NCI-H524 (cell line): Measurements from ENCODE around the gene GNAS-AS1.
A peak's percentile ranks its signal among the peaks of the same experiment; 100 is the strongest.
"Not testable (repeated sequence)": the region's sequence is repeated elsewhere in the genome, so short reads cannot be mapped to it uniquely, and the experiment has no call there.

ENCODE experiments used
- DNase-seq, 2 experiments: peaks; one replicate each; lab custom pipeline; 2025; lab: John Stamatoyannopoulos, UW

The GNAS-AS1 gene

DNA sequence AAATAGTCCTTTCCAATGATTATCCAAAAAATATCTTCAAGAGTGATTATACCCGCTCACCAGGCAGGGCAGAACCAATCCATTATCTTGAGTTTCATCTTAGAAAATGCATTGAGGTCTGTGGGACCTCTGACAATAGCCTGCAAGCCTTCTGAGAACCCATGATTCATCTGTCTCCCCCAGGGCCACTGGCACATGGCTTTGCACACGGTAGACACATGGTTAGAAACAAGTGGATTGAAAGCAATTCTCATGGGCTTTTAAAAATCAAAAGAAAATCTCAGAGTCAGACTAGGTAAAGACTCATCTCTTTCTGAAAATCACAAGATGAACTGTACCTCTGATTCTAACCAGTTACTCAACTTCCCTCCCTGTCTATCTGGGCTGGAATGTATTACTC lies 15.5 kb downstream of the GNAS-AS1 start:
- no peak for DNase-seq

DNA sequence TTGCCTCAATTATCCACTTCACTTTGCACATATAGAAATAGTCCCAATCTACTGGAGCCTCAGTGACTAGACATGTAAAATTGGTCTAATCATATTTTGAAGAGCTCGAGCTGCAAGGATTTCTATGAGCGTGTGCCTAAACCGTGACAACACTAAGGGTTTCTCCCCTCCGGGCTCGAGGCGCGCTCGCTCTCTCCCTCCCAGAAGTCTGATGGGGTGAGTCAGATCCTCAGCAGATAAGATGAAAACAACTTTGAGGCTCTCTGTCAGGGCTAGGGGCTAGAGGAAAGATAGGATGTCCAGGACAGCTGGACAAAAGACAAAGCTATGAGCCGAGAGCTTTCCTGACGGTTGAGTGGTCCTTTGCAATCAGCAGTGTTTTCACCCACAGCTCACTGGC lies 16.8 kb downstream of the GNAS-AS1 start:
- no peak for DNase-seq

DNA sequence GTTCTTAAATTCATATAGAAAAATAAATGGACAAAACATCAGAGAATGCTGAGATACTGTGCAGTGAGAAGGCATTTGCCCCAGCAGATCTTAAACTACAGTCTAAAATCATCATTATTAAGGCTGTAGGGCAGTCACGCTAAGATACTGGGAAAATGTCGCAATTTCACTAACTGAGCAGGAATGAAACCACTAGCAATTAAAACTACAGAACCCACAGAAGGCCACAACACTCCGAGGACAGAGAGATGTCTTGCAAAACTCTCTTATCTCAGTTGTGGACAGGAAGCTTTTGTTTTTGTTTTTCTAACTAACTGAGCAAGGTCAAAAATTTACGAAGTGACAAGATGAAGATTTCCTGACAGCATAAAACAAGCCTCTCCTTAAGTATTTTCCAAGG lies 18.2 kb downstream of the GNAS-AS1 start:
- DNase-seq, result no peak

DNA sequence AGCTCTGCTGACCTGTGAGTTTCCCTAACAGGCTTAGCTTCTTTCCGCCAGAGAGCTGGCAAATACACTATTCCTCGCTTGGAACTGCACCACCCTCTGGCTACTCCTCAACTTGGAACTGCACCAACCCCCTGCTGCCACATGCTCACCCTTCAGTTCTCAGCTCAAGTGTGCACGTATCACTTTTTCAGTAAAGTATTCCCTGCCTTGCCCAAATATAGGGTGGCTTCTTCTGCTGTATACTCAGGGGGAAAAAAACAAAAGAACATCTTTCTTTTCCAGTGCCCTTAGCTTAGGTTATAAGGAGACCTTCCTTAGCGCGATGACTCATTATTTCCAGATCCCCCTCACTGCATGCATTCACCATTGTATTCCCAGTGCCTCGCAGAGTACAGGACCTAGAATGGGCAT lies 21.2 kb downstream of the GNAS-AS1 start:
- DNase-seq, result peak in 1 of 2 experiments; percentile 4

DNA sequence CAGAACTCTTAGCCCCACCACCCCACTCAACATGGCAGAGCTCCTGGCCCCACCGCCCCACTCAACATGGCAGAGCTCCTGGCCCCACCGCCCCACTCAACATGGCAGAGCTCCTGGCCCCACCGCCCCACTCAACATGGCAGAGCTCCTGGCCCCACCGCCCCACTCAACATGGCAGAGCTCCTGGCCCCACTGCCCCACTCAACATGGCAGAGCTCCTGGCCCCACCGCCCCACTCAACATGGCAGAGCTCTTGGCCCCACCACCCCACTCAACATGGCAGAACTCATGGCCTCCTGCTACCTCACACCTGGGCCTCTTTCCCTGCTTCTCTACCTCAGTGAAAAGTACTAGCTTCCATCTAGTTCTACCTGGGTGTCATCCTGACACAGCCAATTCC lies 21.9 kb downstream of the GNAS-AS1 start:
- DNase-seq, result not testable (repeated sequence)

DNA sequence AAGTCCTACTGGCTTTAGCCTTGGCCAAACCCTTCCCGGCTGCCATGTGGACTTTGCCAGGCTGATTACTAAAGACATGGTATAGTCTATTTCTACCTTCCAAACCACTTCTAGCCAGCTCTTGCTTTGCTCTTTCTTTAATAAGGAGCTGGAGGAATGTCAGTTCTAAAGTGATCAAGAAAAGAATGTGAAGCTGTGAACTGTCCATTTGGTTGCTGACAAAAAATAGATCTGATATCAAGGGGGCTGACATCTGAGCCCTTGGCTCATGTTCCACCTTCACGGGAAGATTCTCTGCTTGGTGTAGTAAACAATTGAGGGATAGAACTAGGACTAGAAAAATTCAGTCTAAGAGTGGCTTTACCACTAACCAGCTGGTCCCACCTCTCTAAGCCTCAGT lies 22.6 kb downstream of the GNAS-AS1 start:
- no peak for DNase-seq

DNA sequence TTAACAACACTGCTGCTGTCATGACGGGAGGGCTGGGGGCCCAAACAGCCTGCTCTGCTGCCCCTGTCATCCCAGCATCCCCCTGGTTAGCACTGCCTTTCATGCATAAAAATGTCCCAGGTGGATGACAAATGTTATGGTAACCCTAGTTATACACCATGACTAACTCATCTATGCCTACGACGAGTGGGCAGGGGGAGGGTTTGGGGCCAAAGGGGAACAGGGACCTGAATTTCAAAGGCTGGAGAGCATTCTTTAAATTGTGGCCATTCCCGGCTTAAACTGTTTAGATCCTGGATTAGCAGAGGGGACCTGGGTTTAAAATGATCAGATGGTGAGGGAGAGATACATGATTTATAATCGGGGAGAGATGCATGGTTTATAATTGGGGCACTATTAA lies 24.4 kb downstream of the GNAS-AS1 start:
- DNase-seq, result no peak

DNA sequence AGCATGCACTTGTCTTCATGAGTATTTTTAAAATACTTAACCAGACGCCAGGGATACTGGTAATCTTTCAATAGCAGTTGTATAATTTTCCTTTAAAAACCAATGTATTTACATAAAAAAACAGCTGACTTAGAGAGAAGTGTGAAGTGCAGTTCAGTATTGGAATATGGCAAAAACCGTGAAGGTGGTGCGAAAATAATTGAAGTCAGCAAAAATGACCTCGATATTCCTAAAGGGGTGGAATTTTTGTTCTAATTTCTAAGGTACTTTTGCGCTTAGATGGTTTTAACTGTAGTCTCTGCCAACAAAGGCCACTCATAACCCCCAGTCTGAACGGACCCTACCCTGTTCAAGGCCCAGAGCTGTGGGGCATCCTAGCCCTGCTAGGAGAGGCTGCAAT lies 25.3 kb downstream of the GNAS-AS1 start:
- DNase-seq, result no peak

DNA sequence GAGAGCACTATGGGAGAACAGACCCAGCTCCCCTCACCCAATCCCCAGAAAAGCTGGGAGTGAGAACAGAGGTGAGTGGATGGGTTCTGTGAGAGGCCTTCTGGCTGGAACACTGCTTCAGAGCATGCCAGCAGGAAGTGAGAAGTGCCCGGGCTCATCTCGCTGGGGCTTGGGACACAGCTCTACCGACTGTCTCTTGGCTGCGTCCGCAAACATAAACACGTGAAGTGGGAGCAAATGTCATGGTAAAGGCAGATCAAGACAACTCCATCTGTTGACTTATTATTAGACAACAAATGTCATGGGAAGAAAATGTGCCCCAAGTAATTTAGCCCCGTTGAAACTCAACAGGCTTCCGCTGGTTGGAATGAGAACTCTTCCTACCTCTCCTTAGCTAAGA lies 25.9 kb downstream of the GNAS-AS1 start:
- no peak for DNase-seq

DNA sequence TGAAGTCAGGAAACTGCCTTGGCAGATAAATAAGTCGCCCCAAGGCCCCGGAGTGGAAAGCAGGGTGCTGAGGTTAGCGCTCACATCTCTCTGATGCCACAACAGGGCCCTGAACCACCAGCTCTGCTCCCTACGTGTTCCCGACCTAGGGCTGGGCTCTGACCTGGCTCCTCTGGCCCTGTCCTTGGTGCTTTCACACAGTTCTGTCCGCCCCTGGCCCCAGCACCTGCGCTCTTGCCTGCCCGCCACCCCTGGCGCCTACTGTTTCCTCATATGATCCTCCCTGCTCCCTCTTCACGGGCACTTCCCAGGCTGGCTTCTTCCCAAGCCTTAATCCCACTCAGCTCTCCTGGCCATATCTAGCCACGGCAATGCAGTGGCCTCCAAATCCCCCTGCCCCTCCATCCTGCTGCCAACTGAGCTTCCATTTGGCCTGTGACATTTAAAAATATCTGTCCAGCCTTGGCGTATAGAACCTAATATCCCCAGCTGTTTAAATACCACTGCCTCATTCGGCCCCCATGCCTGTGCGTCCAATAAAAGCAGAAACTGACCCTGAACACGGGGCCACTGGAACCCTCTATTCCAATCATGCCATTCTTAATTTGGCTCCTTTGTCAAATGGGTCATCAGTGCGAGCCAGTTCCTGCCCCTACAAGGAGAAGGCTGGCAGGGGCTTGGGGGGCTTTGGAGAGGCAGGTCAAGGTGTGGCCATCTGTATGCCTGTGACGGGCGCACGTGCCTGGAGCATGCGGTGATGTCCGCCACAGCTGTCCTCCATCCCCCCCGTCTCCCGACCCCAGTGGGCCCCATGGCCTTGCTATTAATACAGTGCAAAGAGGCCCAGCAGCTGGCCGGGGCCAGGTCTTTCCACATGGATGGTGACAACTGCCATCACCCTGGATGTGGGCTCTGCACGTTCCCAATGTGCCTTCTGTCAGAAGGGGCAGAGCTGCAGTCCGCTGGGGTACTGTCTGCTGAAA lies 27.7 kb downstream of the GNAS-AS1 start:
- DNase-seq, result no peak

DNA sequence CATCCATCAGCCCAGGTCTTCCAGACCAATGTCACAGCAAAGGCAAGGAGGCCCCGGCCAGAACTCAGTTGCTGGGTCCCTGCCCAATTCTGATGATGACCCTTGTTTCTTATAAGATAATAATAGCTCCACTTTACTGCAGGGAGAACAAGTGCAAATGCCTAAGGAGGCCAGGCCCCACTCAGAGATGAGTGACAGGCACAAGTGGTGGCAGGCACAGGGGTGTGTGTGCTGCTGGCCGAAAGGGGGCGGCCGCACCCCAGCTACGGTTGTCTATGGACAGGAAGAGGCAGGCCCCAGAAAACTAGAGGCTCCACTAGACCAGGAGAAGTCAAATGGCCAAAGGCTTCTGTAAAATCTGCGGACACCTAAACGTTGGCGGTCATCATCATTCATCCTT lies 28.6 kb downstream of the GNAS-AS1 start:
- no peak for DNase-seq

DNA sequence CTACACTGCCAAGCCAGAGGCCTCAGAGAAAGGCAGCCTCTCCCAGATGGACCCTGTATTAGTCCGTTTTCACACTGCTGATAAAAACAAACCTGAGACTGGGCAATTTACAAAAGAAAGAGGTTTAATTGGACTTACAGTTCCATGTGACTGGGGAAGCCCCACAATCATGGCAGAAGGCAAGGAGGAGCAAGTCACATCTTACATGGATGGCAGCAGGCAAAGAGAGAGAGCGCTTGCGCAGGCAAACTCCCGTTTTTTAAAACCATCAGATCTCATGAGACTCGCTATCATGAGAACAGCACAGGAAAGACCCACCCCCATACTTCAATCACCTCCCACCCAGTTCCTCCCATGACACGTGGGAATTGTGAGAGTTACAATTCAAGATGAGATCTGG lies 30.2 kb downstream of the GNAS-AS1 start:
- DNase-seq, result not testable (repeated sequence)

DNA sequence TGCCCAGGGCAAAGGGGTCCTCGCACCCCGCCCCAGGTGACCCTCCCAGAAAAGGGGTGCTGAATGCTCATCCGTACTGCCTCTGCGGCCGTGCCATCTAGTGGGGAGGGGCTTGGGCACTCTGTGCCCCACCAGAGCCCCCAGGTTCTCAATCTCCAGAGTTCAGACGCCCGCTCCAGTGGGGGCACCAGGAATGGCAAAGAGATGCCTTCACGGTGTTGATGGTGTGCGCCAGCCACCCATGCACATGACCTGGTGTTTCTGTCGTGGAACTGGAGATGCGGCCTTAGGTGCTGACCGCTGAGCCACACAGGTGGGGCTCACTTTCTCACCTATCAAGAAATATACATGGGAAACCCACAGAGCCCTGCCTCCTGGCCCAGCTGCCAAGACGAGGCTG lies 30.8 kb downstream of the GNAS-AS1 start:
- no peak for DNase-seq

DNA sequence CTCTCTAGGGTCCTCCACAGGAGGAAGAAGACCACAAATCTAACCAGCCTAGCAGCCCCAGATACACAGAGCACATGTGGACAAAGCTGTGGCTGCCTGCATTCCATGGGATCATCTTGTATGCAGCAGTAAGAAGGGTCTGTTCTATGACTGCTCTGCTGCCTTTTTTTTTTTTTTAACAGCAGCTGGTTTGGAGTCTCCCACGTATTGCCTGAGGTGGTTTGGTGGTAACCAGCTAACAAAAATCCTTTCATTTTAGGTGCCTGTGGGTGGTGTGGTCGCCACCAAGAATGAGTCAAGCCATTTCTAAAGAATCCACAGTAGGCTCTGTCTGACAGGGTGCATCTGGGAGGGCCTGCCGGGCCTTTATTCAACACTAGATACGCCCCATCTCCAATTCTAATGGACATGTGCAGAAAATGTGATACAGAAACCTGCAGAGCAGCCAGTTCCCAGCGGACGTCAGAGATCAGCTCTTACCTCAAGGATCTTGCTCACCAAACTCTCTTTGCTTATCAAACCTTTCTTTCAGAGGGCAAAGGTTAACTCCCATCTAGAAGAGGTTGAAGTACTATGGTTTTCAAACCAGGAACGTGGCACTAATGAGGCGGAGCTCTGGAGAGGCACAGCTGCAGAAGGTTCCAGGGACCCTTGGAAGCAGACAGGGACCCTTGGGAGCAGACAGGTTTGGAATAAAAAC lies 32.0 kb downstream of the GNAS-AS1 start:
- no peak for DNase-seq

DNA sequence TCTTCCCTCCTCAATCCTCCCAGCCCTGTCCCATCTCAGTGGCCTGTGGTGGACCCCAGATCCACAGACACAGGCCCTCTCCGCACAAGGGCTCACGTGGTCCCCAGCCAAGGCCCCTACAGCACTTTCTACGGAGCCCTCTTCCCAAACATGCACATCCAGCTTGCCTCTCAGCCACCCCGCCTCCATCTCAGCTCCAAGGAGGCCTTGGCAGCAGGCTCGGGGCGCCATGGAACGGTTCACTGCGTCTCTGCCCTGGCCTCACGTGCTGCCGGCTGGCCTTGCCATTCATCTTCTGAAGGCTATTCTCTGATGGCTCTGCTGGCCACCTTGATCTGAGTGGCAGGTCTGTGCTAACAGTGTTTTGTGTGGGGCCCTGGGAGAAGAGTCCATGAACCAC lies 33.0 kb downstream of the GNAS-AS1 start:
- DNase-seq, result no peak

DNA sequence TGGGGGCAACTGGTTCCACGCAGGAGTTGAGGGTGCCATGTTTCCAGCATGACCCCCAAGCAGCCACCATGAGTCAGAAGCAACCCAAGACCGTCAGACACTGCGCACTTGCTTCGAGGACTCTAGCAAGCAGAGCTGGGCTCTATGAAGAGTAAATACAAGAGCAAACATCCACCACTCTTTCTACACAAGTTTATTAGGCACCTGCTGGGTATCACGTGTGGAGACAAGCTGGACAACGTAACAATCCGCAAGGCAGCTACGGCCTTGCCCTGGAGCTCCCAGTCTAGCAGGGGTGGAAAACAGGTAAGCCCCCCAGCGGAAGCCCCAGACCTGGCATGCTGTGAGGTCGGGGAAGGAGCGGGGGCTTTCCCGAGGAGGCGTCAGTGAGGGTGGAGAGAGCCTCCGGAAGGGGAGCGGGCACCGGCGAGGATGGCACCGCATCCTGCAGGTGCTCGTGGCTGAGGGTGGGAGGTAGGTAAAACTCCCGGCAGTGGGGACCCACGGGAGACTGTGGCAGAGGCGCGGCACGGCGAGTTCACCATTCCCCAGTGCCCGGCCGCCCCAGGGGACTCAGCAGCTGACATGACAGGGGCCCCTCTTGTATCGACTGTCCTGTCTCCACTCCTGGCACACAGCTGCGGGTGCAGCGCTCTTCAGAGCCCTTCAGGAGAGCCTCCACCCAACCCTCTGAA lies 33.6 kb downstream of the GNAS-AS1 start:
- no peak for DNase-seq

DNA sequence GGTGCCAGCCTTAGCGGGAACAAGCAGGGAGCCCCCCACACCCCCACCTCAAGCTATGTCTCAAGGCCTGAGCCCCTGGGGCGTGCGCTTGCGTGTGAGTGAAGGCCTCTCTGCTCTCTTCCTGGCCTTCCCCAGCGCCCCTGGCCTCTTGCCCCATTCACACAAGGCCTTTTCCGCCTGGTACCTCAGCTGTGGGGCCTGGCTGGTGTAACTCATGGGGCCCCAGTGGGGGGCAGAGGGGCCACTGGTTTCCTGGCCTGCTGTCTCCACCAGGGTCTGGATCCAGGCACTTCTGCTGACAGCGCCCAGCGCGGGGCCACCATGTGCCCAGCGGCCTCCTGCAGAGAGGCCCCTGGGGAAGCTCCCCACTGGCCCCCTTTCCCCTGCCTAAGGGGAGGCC lies 34.7 kb downstream of the GNAS-AS1 start:
- DNase-seq, result no peak

DNA sequence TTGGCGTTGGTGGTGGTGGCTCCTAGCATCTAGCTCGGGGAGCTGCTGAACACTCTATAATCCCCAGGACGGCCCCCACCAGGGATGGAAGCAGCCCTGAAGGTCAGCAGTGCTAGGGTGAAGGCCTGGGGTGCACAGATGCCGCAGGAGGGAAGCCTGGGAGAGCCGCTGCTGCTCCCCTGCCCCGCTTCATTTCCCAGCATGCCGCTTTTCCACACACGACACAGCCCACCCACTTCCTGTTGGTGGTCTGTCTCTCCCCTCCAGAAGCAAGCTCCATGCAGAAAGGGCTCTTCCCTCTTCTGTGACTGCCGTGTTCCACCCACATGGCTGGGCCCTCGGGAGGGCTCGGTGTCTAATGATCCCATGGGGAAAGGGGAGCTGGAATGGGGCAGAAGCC lies 35.3 kb downstream of the GNAS-AS1 start:
- no peak for DNase-seq

DNA sequence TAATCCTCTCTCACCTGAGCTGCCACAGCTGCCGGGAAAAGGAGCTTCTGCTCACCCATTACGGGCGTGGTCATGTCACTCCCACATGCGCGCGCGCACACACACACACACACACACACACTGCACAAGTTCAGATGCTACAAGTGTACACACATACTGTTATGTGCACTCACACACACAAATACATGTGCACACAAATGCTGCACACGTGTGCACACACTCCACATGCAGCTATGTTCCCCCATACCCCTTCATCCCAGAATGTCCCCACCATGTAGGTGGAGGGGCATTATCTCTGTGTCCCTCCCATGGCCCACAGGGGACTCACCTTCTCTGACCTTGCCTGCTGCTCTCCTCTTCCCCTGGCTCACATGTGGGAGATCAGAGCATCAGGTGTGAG lies 37.3 kb downstream of the GNAS-AS1 start:
- no peak for DNase-seq

DNA sequence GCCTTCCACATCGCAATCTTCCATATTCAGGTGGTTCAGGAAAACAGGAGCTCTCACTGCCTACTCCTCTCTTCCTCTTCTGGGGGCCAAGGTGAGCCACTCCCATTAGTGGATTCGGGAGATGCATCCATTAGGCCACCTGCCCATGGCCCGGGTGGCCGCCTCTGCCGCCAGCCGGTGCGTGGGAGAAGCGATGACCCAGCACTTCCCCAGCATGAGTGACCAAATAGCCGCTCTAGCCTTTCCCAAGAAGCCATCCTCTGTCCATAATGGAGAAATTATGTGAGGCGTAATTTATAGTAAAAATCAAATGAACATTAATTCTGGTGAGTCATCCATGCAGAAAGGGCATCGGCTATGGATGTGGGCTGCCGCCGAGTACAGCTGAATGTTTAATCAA lies 39.4 kb downstream of the GNAS-AS1 start:
- no peak for DNase-seq

DNA sequence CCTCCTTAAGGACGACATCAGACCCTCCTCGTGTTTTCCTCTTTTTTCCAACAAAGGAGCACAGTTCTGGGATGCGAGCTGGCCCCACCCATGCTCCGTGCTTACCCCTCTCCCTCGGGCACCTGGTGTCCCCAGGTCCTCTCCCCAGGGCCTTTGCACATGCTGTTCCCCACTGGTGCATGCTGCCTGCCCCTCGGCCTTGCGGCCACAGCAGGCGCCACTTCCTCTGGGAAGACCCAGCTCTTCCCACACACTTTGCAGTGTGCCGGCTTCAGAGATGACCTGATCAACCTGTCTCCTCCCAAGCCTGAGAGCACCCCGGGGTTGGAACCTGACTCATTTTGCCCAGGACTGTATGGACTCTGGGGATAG lies 39.8 kb downstream of the GNAS-AS1 start:
- DNase-seq, result no peak

DNA sequence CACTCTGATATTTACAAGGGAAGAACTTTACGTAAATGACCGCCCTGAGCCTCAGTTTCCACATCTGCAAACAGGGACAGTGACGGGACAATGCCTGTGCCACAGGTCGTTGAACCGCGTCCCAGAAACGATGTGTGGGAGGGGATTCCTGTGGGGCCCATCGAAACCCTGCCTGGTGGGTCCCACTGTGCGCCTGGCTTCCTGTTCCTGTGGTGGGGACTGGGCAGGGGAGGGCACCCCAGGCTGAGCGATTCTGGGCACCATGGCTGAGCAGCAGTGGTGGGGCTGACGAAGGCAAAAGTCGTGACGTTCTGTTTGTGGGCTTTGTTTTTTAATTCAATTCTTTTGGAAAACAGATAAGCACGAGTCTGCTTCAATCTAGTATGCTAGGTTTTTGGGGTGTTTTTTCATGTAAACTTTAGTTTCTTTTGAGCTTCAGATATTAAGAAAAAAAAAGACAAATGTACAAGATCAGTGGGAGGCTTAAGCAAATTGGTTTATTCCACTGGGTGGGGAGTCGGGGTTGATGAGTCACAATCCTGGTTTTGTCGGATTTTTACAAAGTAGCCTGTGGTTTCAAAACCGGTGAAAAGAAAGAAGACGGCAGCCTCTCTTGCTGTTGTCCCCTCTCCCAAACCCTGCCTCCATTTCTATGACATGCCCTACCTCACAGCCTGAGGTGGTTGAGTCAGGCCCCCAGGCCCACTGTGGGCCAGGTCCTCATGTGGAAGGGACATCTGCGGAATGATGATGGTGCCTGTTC lies 40.4 kb downstream of the GNAS-AS1 start:
- DNase-seq, result no peak
